ENCODE data around the gene GATAD2B.
"Not testable (repeated sequence)": the region's sequence is repeated elsewhere in the genome, so short reads cannot be mapped to it uniquely, and the experiment has no call there.

The GATAD2B gene

GRCh38 chr1:153882296-153882912, 40.4 kb downstream of the GATAD2B start:
- DNase-seq = no peak

GRCh38 chr1:153881751-153882150, 41.0 kb downstream of the GATAD2B start:
- DNase-seq = no peak

DNA sequence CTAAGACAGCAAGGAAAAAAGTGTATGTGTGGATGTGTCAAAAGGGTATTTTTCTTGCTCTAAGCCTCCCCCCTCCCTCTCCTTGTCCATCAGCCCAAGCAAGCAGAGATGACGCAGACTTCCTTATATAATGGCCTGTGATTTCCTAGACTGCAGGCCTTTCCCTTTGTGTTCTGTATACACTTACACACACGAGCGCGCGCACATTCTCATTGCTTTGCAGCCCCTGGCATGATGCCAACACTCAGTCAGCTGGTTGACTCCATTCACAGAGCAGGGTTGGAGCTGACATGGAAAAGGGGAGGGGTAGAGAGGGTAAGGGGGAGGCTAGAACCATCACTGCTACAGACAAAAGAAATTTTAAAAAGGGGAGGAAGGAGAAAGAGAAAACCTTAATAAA, 41.8 kb downstream of the GATAD2B start:
- DNase-seq = peak; percentile 63

DNA sequence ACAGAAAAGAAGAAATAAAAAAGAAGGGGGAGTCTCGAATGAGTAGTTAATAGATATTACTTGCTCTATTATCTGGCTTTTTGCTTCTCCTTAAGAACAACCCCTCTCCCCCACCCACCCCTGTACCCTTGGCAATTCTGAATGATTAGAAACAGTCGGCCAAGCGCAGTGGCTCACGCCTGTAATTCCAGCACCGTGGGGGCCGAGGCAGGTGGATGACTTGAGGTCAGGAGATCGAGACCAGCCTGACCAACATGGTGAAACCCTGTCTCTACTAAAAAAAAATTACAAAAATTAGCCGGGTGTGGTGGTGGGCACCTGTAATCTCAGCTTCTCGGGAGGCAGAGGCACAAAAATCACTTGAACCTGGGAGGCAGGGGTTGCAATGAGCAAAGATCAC, 42.7 kb downstream of the GATAD2B start:
- no peak for DNase-seq

DNA sequence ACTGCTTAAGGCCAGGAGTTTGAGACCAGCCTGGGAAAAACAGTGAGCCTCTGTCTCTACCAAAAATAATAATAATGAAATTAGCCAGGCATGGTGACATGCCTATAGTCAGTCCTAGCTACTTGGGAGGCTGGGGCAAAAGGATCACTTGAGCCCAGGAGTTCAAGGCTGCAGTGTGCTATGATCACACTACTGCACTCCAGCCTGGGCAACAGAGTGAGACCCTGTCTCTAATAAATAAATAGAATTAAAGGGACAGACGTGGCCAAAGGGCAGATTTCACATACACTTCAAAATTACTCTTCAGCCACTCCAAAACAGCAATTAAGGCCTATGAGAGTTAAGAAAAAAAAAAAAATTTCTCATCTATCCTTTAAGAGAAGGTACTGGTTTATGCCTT, 45.7 kb downstream of the GATAD2B start:
- no peak for DNase-seq

GRCh38 chr1:153872934-153873333, 49.8 kb downstream of the GATAD2B start:
- DNase-seq = no peak

DNA sequence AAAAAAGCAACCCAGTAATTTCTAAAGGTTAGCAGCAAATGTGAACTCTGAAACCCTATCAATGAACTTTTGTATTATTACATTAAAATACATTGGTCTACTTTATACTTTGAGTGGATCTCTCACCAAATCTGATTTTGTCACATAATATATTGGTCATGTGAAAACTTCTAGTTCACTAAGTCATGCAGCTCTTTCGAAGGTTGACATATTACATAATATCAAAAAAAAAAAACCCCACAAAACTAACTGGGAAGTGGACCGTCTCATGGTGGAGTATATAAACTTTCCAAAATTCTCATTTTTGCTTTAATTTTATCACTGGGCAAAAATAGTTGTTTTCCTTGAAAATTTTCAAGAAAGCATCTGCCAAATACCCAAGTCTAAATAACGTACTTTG, 50.4 kb downstream of the GATAD2B start:
- DNase-seq = no peak

GRCh38 chr1:153869486-153869885, 53.3 kb downstream of the GATAD2B start:
- DNase-seq = no peak

DNA sequence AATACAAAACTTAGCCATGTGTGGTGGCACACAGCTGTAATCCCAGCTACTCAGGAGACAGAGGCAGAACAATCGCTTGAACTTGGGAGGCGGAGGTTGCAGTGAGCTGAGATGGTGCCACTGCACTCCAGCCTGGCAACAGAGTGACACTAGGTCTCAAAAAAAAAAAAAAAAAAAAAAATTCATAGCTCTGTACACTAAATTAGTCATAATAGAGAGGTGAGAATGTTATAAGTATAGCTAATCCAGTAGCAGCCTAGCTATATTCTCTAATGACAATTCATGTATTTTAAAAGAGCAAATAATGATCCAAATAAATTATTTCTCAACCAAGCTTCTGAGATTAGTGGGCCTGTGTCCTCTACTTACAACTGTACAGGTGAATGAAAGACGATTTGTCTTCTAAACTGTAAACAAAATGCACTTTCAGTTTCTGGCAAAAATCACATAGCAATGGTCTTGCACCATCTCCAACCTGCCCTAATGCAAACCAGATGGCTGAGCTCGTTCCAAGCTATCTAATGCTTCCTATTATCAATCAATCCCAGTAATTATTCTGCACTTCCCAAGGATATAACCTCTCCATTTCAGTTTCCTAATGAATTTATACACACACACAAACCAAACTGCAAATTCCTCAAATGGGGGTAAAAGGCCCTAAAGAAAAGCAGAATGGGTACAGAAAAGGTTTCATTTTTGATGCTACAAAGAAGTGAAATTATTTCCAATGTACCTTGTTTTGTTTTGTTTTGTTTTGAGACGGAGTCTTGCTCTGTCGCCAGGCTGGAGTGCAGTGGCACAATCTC, 56.5 kb downstream of the GATAD2B start:
- no peak for DNase-seq

GRCh38 chr1:153860285-153860684, 62.5 kb downstream of the GATAD2B start:
- no peak for DNase-seq

- no peak for DNase-seq
Observed at GRCh38 chr1:153857505-153857904, 65.3 kb downstream of the GATAD2B start.

GRCh38 chr1:153856763-153857162, 66.0 kb downstream of the GATAD2B start:
- DNase-seq = no peak

DNA sequence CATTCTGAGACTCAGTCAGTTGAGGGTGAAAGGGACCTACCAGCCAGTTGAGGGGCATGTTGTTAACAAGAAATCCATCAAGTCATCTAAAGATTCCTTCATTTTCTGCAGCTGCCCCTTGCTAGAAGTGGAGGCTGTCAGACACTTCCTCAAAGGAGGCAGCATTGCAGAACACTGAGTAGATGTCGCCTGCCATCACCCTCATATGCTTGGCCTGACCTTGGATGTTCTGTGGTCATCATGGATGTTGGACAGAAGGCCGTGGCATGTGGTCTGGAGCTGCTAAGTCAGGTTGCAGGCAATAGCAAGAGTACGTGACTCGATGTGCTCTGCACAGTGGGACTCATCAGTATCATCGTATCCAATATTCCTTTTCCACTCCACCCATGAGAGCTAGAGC, 70.6 kb downstream of the GATAD2B start:
- DNase-seq = no peak

DNA sequence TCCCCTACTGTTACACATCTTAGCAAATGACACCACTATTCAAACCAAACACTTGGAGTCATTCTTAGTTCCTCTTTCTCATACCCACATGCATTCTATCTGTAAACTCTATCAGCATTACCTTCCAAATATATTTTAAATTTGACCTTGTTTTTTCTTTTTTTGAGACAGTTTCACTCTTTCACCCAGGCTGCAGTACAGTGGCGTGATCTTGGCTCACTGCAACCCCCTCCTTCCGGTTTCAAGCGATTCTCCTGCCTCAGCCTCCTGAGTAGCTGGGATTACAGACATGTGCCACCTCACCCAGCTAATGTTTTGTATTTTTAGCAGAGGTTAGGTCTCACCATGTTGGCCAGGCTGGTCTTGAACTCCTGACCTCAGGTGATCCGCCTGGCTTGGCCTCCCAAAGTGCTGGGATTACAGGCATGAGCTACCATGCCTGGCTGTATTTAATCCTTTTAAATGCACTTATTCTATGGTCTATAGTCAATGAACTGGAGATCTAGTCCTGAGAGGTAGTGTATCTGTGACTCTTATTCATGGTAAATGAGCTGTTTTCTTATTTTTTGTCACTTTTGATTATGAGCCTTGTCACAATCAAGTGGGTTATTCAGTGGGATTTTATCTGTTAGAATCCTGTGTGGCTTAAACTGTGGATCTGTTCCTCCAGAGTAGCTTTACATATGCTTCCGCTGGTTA, 73.1 kb downstream of the GATAD2B start:
- DNase-seq = peak; percentile 14

DNA sequence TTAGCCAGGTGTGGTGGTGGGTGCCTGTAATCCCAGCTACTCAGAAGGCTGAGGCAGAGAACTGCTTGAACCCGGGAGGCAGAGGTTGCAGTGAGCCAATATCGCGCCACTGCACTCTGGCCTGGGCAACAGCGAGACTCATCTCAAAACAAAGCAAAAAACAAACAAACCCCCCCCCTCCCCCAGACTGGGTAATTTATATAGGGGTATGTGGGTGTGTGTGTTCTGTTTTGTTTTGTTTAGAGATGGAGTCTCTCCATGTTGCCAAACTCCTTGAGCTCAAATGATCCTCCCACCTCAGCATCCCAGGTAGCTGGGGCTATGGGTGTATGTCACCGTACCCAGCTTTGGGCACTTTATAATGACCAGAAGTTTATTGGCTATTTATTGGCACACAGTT, 74.0 kb downstream of the GATAD2B start:
- DNase-seq = no peak

GRCh38 chr1:153845158-153845557, 77.6 kb downstream of the GATAD2B start:
- DNase-seq = no peak

- not testable (repeated sequence) for DNase-seq
Observed at GRCh38 chr1:153844349-153844748, 78.4 kb downstream of the GATAD2B start.

DNA sequence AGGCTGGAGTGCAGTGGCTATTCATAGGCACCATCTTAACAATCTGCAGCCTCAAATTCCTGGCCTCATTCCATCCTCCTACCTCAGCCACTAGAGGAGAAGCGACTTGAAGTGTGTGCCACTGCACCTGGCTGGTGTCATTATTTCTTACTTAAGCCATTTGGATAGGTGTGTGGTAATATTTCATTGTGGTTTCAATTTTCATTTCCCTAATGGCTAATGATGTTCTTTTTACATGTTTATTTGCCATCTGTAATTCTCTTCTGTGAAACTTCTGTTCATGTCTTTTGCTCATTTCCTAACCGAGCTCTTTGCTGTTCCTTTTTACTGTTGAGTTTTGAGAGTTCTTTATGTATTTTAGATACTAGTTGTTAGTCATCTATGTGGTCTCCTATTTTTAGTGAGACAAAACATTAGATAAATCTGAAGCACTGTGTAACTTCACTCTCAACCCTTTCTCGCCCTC, 80.7 kb downstream of the GATAD2B start:
- no peak for DNase-seq

DNA sequence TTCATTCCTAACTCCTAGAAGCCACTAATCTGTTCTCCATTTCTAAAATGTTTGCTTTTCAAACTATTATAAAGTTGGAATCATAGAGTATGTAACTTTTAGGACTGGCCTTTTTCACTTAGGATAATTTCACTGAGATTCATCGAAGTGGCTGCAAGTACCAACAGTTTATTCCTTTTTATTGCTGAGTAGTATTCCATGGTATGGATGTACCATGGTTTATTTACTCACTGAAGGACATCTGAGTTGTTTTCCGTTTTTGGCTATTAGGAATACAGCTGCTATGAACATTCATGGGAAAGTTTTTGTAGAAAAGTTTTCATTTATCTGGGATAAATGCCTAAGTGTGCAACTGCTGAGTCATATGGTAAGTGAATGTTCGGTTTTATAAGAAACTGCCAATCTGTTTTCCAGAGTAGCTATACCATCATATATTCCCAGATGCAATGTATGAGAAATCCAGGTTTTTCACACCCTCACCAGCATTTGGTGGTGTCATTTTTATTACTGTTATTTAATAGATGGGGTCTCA, 81.2 kb downstream of the GATAD2B start:
- no peak for DNase-seq

- not testable (repeated sequence) for DNase-seq
Observed at GRCh38 chr1:153840774-153841173, 82.0 kb downstream of the GATAD2B start.

DNA sequence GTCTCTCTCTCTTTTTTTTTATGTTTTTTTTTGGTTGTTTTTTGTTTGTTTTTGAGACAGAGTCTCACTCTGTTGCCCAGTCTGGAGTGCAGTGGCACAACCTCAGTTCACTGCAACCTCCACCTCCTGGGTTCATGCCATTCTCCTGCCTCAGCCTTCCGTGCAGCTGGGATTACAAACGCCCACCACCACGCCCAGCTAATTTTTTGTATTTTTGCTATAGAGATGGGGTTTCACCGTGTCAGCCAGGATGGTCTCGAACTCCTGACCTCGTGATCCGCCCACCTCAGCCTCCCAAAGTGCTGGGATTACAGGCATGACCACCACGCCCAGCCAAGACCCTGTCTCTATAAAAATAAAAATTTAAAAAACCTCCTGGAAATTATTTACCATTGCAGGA, 88.8 kb downstream of the GATAD2B start:
- DNase-seq = not testable (repeated sequence)

GRCh38 chr1:153833171-153833570, 89.6 kb downstream of the GATAD2B start:
- DNase-seq = no peak

- no peak for DNase-seq
Observed at GRCh38 chr1:153832293-153832692, 90.5 kb downstream of the GATAD2B start.

DNA sequence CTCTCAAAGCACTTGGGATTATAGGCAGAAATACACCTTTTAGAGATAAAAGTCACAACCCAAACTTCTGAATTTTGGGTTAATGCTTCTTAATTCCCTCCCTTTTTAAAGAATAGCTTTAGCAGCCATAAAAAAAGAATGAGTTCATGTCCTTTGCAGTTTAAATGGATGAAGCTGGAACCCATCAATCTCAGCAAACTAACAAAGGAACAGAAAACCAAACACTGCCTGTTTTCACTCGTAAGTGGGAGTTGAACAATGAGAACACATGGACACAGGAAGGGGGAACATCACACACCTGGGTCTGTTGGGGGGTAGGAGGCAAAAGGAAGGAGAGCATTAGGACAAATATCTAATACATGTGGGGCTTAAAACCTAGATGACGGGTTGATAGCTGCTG, 91.7 kb downstream of the GATAD2B start:
- no peak for DNase-seq
